Measurements from ENCODE around the gene SLC35F4. TPM values are rescaled to one million over a fixed set of nuclear protein-coding genes. Genes with fewer than 3 reads are reported as not detected.

The SLC35F4 gene
- total RNA-seq, 4 donors from 2014 or later, result 1.5 to 4.0 (median 1.6) TPM

DNA sequence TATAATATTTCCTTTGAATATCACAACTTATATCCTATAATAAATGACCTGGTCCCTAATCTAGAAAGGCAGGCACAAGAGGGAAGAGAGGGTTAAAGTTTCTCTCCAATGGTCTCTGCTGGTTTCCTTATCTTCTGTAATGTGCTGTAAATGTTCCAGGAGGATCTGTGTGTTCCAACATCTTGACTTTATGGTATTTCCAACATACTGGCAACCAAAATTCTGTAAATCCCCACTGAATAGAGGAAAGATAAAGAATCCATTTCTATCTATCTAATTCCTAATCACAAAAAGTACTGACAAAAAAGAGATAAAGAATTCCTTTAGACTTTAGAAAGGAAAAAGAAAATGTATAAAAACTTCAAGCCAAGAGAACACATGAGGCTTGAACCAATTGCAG is 225.9 kb downstream of the SLC35F4 start:
- Histone ChIP-seq H3K4me1 (peaks cover 0 to 3% of the 10 kb centered on the region in 2 donors), H3K36me3 (no peaks in the 10 kb centered on the region), H3K27me3 (no peaks in the 10 kb centered on the region), H3K27ac (no peak overlapping the region), H3K9me3 (no peaks in the 10 kb centered on the region), H3K4me3 (replicated peaks in 1 of 3) (no peak overlapping the region)
- no peak for DNase-seq
- TF ChIP-seq, protein P1, sequence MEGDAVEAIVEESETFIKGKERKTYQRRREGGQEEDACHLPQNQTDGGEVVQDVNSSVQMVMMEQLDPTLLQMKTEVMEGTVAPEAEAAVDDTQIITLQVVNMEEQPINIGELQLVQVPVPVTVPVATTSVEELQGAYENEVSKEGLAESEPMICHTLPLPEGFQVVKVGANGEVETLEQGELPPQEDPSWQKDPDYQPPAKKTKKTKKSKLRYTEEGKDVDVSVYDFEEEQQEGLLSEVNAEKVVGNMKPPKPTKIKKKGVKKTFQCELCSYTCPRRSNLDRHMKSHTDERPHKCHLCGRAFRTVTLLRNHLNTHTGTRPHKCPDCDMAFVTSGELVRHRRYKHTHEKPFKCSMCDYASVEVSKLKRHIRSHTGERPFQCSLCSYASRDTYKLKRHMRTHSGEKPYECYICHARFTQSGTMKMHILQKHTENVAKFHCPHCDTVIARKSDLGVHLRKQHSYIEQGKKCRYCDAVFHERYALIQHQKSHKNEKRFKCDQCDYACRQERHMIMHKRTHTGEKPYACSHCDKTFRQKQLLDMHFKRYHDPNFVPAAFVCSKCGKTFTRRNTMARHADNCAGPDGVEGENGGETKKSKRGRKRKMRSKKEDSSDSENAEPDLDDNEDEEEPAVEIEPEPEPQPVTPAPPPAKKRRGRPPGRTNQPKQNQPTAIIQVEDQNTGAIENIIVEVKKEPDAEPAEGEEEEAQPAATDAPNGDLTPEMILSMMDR (IDR thresholded peaks at IDR 0.05), result no peak
- TF ChIP-seq POLR2A (IDR thresholded peaks at IDR 0.05), result no peak
- intact Hi-C loops (cut with DNase I), result no loop called here

DNA sequence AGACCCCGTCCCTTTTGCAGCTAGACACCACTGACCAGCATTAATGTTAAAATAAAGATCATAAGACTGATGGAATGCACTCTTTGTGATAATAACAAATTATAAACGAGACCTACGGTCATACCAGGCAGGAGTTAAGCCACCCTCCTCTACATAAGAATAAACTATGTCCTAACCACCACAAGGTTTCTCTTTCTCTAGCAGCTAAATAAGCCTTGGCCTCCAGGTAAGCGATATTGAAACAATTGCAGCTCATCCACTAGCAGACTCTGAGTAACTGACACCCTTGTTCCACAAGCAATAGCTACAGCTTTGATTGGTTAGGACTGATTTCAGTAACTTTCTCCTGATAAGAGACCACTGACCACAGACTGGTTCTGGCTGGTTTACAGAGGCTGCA is 228.0 kb downstream of the SLC35F4 start:
- DNase-seq, result no peak
- no peak for TF ChIP-seq POLR2A (IDR thresholded peaks at IDR 0.05)
- TF ChIP-seq, protein P1 (IDR thresholded peaks at IDR 0.05), result no peak
- Histone ChIP-seq H3K4me3 (replicated peaks in 1 of 3) (no peak overlapping the region), H3K4me1 (peaks cover 0 to 3% of the 10 kb centered on the region in 2 donors), H3K36me3 (no peaks in the 10 kb centered on the region), H3K27ac (no peak overlapping the region), H3K9me3 (no peaks in the 10 kb centered on the region), H3K27me3 (no peaks in the 10 kb centered on the region)
- intact Hi-C loops (cut with DNase I), result no loop called here
- 84 to 88% methylated on average over 4 of the region's 4 CpGs for WGBS, 2 donors

DNA sequence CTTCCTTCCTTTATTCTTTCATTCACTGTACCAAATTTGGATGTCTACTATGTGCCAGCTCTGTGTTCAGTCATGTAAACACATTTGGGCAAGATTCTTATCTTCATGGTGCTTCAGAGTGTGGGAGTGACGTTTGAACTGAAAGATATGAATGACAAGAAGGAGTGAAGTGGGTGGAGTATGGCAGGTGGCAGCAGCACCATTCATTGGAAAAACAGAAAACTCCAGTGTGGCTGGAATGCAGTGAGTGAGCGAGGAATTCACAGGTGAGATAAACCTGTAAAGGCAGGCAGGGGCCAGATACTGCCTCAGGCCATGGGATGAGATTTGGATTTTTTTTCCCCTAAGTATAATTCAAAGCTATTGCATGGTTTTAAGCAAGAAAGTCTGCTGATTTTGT is 231.6 kb downstream of the SLC35F4 start:
- intact Hi-C loops (cut with DNase I), result no loop called here
- TF ChIP-seq, protein P1 (IDR thresholded peaks at IDR 0.05), result no peak
- TF ChIP-seq POLR2A (IDR thresholded peaks at IDR 0.05), result no peak
- no peaks in the 10 kb centered on the region for H3K36me3 ChIP-seq
- no peak overlapping the region for H3K27ac ChIP-seq
- no peaks in the 10 kb centered on the region for H3K9me3 ChIP-seq
- H3K4me1 ChIP-seq, result no peaks in the 10 kb centered on the region
- 55 to 59% methylated on average over 2 of the region's 2 CpGs for WGBS, 2 donors
- no peak for DNase-seq
- no peaks in the 10 kb centered on the region for H3K27me3 ChIP-seq
- H3K4me3 ChIP-seq (replicated peaks in 1 of 3), result no peak overlapping the region

DNA sequence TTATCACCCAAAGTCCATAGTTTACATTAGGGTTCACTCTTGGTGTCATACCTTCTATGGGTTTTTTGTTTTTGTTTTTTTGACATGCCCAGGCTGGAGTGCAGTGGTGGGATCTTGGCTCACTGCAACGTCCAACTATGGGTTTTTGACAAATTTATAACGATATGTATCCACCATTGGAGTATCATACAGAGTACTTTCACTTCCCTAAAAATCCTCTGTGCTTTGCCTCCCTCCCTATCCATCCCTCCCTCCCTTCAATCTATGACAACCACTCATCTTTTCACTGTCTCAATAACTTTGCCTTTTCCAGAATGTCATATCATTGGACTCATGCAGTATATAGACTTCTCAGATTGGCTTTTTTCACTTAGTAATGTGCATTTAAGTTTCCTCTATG is 233.2 kb downstream of the SLC35F4 start:
- intact Hi-C loops (cut with DNase I), result no loop called here
- Histone ChIP-seq H3K4me3 (replicated peaks in 1 of 3) (no peak overlapping the region), H3K4me1 (no peaks in the 10 kb centered on the region), H3K36me3 (no peaks in the 10 kb centered on the region), H3K27ac (no peak overlapping the region), H3K27me3 (no peaks in the 10 kb centered on the region), H3K9me3 (no peaks in the 10 kb centered on the region)
- TF ChIP-seq, protein P1 (IDR thresholded peaks at IDR 0.05), result no peak
- no peak for TF ChIP-seq POLR2A (IDR thresholded peaks at IDR 0.05)
- no peak for DNase-seq
- 80 to 83% methylated on average over 2 of the region's 2 CpGs for WGBS, 2 donors

DNA sequence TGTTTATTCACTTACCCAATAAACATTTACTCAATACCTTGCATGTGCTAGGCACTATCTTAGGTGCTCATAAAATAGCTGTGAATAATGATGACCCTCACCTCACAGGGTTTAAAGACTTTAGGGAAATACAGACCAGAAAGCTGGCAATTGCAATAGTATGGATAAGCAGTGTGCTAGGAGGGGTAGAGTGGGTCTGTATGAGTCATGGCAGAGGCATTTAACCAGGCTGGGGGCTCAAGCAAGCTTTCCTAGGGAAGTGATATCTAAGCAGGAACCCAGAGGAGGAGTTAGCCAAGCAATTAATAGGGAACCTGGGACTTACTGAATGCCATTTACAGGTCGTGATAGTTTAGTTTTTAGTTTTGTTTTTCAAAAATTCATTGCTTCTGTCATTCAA is 248.4 kb downstream of the SLC35F4 start:
- no peak for DNase-seq
- intact Hi-C loops (cut with DNase I), result no loop called here
- Histone ChIP-seq H3K4me1 (no peaks in the 10 kb centered on the region), H3K9me3 (no peaks in the 10 kb centered on the region), H3K27ac (no peak overlapping the region), H3K36me3 (no peaks in the 10 kb centered on the region), H3K4me3 (replicated peaks in 1 of 3) (no peak overlapping the region), H3K27me3 (no peaks in the 10 kb centered on the region)
- WGBS, 2 donors, result 41 to 47% methylated on average over 1 of the region's 1 CpG
- TF ChIP-seq, protein P1 (IDR thresholded peaks at IDR 0.05), result no peak
- TF ChIP-seq POLR2A (IDR thresholded peaks at IDR 0.05), result no peak

Measured in thyroid gland (tissue), 4 donors.